NCI-H1694 (cell line): Measurements from ENCODE around the gene KLF5.
"Not testable (repeated sequence)": the region's sequence is repeated elsewhere in the genome, so short reads cannot be mapped to it uniquely, and the experiment has no call there.

Source experiments
- DNase-seq: peaks from one replicate; lab custom pipeline; 2025; lab: John Stamatoyannopoulos, UW

Gene KLF5

GRCh38 chr13:73058736-73059459 is at the start of gene KLF5:
Gene KLF5, plus strand, starts transcription at chr13:73059005. Its CDS starts 323 bp downstream, at chr13:73059328.
- DNase-seq: peak; percentile 88

- no peak for DNase-seq
Measured at GRCh38 chr13:73011751-73012150, 47.1 kb upstream of the KLF5 start.

DNA sequence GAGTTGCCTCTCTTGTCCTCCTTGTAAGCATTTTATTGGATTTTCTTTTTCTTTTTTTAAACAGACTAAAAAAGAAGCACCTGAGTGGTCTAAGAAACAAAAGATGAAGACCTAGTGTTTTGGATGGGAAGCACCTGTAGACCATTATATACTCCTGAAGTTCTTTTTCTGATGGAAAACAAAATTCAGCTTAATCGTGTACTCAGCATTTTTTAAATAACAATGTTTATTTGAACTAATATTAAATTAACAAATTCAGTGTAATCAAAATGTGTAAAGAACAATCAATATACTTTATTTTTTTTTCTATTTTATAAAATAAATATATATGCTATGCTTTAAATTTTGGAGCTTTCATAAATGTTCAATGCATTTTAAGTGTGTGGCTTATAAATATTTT is 43.0 kb upstream of the KLF5 start:
- no peak for DNase-seq

- no peak for DNase-seq
Measured at GRCh38 chr13:73018336-73018735, 40.5 kb upstream of the KLF5 start.

- DNase-seq: no peak
Measured at GRCh38 chr13:73025217-73026012, 33.4 kb upstream of the KLF5 start.

- DNase-seq: no peak
Measured at GRCh38 chr13:73034901-73035300, 23.9 kb upstream of the KLF5 start.

DNA sequence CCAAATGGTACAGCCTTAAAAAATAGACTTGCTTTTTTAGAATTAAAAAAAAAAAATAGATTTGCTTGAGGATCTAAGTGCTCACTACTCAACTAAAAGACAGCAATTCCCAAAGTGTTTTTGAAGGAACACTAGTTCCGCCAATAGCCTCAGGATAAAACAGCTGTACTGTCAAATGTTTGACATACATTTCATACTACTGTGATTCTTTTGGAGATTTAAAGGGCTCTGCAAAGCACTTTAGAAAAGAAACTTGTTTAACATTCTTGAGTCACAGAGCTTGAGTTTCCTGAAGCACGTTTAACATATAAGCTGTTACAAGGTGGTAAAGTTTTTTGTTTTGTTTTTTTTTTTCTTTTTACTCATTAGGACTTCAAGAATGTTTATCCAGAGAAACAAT is 23.1 kb upstream of the KLF5 start:
- no peak for DNase-seq

- no peak for DNase-seq
Measured at GRCh38 chr13:73036566-73036965, 22.2 kb upstream of the KLF5 start.

GRCh38 chr13:73038064-73038463 is 20.7 kb upstream of the KLF5 start:
- no peak for DNase-seq

GRCh38 chr13:73039201-73040108 is 19.4 kb upstream of the KLF5 start:
- DNase-seq: no peak

DNA sequence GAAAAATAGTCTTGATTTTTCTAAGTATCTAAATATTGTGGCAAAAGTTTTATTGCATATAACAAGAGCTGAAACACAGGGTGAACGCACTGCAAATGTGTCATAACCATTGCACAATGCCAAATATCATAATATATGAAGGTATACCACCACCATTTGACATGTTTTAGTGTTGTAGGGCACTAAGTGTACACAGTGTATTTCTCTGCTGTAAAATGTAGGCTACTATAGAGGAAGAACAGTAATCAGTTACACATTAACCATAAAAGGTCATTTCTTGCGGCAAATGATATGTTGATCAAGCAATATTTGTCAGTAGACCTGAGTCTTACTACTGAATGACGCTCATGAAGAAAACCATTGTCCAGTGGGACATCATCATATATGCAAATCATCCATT is 18.3 kb upstream of the KLF5 start:
- DNase-seq: no peak

DNA sequence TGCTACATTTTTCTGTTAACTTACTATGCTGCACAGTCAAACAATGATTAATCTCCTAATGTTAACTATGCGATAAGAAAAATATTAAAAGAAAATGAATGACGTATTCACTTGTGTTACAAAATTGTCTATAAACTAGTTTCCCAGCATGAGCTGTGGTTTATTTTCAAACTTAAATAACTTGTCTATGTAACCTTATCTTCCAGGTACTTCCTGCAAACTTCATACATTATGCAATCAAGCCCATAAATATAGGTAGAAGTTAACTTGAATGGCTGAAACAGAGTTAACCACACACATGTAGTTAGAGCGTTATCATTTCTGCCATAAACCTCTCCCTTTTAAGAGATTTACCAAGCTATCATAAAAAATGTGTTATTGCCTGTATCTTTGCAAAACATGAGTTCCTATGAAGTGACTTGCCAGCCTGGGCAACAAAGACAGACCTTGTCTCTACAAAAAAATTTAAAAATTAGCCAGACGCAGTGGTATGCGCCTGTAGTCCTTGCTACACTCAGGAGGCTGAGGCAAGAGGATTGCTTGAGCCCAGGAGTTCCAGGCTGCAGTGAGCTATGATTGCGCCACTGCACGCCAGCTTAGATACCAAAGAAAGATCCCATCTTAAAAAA is 17.7 kb upstream of the KLF5 start:
- DNase-seq: no peak

GRCh38 chr13:73045031-73045430 is 13.8 kb upstream of the KLF5 start:
- DNase-seq: no peak

DNA sequence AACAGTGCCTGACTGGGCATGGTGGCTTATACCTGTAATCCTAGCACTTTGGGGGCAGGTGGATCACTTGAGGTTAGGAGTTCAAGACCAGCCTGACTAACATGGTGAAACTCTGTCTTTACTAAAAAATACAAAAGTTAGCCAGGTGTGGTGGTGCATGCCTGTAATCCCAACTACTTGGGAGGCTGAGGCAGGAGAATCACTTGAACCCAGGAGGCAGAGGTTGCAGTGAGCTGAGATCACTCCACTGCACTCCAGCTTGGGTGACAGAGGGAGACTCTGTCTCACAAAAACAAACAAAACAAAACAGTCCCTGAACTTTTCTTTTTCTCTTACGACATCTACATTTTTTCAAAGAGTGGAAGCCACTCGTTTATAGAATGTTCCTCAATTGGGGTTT is 10.2 kb upstream of the KLF5 start:
- DNase-seq: not testable (repeated sequence)

GRCh38 chr13:73054712-73055111 is 4.1 kb upstream of the KLF5 start:
- DNase-seq: no peak

DNA sequence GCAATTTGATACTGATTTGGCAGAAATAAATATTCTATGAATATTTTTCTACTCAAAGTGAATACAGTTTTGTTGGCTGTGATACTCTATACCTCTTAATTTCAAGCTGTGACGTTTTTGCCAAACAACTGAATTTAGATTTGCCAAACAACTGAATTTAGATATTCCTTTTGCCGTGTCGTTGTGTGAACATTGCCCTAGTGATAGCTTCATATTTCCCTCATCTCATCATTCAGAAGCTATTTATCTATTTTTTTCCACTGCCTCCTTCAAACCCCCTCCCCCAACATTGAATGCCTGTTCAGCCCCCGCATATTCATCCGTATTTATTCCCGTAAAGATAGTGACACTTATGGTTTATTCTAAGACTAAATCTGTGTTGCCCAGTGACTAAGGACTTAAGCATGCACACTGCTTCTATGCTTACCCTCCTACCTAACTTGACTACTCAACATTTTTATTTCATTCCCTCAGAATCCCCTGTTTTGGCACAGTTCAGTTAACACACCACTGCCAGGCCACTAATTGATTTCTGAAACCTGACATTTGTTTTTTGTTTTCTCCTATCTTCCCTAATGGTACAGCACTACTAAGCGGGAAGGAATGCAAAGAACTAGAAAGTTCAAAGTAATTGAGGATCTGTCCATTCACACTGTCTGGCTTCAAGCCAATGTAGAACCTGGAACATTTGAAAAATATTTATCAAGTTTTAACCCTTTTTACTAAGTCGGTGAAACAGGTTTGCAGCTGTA is 2.8 kb upstream of the KLF5 start:
- no peak for DNase-seq

GRCh38 chr13:73056565-73056962 is 2.2 kb upstream of the KLF5 start:
- no peak for DNase-seq

- no peak for DNase-seq
Measured at GRCh38 chr13:73057284-73058063, 1.3 kb upstream of the KLF5 start.

- no peak for DNase-seq
Measured at GRCh38 chr13:73058064-73058313, 816 bp upstream of the KLF5 start.

DNA sequence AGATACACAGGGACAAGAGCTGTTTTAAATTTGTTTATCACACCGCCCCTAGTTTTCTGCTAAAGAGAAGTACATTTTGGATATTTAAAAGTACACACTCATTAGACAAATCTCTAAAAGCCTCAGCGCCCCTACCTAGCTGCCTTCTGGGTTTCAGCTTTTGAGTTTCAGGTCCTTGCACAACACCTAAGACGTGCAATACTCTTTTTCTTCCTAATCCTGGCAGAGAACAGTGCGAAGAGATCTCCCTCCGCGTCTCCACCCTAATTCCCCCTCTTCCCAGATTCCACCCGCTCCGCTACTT is 421 bp upstream of the KLF5 start:
- no peak for DNase-seq
